NCI-H2196 (cell line): ENCODE measurements around the gene PCDHB16.
"Not testable (repeated sequence)": the region's sequence is repeated elsewhere in the genome, so short reads cannot be mapped to it uniquely, and the experiment has no call there.

Experiments used
- DNase-seq: peaks from one replicate; lab custom pipeline; 2025; ENCODE audit not compliant: unreplicated experiment; lab: John Stamatoyannopoulos, UW

PCDHB16 gene

DNA sequence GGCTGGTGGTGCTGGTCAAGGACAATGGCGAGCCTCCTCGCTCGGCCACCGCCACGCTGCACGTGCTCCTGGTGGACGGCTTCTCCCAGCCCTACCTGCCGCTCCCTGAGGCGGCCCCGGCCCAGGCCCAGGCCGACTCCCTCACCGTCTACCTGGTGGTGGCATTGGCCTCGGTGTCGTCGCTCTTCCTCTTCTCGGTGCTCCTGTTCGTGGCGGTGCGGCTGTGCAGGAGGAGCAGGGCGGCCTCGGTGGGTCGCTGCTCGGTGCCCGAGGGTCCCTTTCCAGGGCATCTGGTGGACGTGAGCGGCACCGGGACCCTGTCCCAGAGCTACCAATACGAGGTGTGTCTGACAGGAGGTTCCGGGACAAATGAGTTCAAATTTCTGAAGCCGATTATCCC is 43.2 kb downstream of the PCDHB16 start:
- not testable (repeated sequence) for DNase-seq

DNA sequence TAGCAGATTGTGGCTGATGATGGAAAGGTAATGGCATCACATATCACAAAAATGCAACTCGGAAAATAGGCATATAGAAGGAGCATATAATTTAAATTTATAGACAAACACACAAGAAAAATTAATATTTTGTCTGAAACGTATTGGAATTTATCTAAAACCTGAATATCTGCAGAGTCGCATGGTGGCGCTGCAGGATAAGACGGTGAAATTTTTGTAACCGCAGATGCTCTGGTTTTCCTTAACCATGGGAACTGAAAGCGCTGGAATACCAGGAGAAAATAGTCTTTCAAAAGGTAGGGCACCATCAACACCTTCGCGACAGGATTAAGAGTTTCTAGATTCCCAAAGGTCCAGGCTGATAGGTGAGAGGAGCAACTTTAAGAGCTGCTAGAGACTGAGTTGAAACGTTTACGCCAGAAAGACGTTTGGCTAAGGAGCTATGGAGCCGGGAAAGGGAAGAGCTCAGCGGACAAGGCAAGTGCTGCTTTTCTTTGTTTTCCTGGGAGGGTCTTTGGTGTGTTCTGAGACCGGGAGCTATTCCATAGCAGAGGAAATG is 52.0 kb downstream of the PCDHB16 start:
- DNase-seq, result no peak
